HuH-7 (cell line): ENCODE measurements around the gene TMPRSS9.
A peak's percentile ranks its signal among the peaks of the same experiment; 100 is the strongest.
"Not testable (repeated sequence)": the region's sequence is repeated elsewhere in the genome, so short reads cannot be mapped to it uniquely, and the experiment has no call there.

Source experiments
- DNase-seq: peaks from one replicate; pipeline ENCODE4 v3.0.0; 2011; ENCODE audit warnings: low spot score

TMPRSS9 gene

GRCh38 chr19:2462635-2463421 is 102.8 kb downstream of the TMPRSS9 start:
- DNase-seq = peak; percentile 39

- DNase-seq = not testable (repeated sequence)
These were observed 103.6 kb downstream of the TMPRSS9 start for GRCh38 chr19:2463694-2464093.

- DNase-seq = no peak
These were observed 104.3 kb downstream of the TMPRSS9 start for GRCh38 chr19:2464389-2464788.

GRCh38 chr19:2468596-2468995 is 108.5 kb downstream of the TMPRSS9 start:
- DNase-seq = no peak

GRCh38 chr19:2469102-2469914 is 109.2 kb downstream of the TMPRSS9 start:
- DNase-seq = no peak

- not testable (repeated sequence) for DNase-seq
These were observed 109.8 kb downstream of the TMPRSS9 start for GRCh38 chr19:2469915-2470200.

- peak; percentile 87 for DNase-seq
These were observed 114.4 kb downstream of the TMPRSS9 start for GRCh38 chr19:2474232-2475017.

GRCh38 chr19:2475018-2475701 is 115.1 kb downstream of the TMPRSS9 start:
- DNase-seq = peak; percentile 52
